Astrocyte (in vitro differentiated cells and primary cell): ENCODE measurements around the gene HIRA. TPM values are rescaled to one million over a fixed set of nuclear protein-coding genes. Genes with fewer than 3 reads are reported as not detected.

ENCODE experiments used
- DNase-seq: peaks from one replicate; pipeline ENCODE4 v3.0.0-alpha.2; 2010; ENCODE audit warnings: low read depth
- FAIRE-seq: peaks from 2 replicates; lab custom pipeline; 2011; peaks lifted over from hg19 to GRCh38; lab: Jason Lieb, UNC
- H2AFZ ChIP-seq: 2 replicates; pipeline ENCODE4 v1.6.0; 2012; ENCODE audit warnings: low read depth, low read length, inconsistent platforms
- H3K27ac ChIP-seq: 2 replicates; pipeline ENCODE4 v1.5.1; 2011; ENCODE audit warnings: low read depth, low read length, inconsistent platforms
- H3K27me3 ChIP-seq: 2 replicates; pipeline ENCODE4 v1.6.0; 2011; ENCODE audit warnings: low read length, inconsistent platforms; ENCODE audit not compliant: insufficient read depth
- H3K36me3 ChIP-seq: 2 replicates; pipeline ENCODE4 v1.5.1; 2011; ENCODE audit warnings: low read length, inconsistent platforms; ENCODE audit not compliant: insufficient read depth
- H3K4me1 ChIP-seq: 2 replicates; pipeline ENCODE4 v1.5.1; 2011; ENCODE audit warnings: low read length, inconsistent platforms; ENCODE audit not compliant: insufficient read depth
- H3K4me2 ChIP-seq: 2 replicates; pipeline ENCODE4 v1.6.0; 2012; ENCODE audit warnings: low read length, inconsistent platforms
- H3K4me3 ChIP-seq: 2 replicates; pipeline ENCODE4 v1.5.1; 2011; ENCODE audit warnings: low read depth, mild to moderate bottlenecking, low read length, inconsistent platforms; ENCODE audit not compliant: insufficient read depth
- H3K79me2 ChIP-seq: 2 replicates; pipeline ENCODE4 v1.6.0; 2012; ENCODE audit warnings: mild to moderate bottlenecking, low read length, inconsistent platforms; ENCODE audit not compliant: insufficient read depth
- H3K9ac ChIP-seq: 2 replicates; pipeline ENCODE4 v1.6.0; 2012; ENCODE audit warnings: mild to moderate bottlenecking, low read length, inconsistent platforms
- H3K9me3 ChIP-seq: 2 replicates; pipeline ENCODE4 v1.5.1; 2012; ENCODE audit warnings: low read depth, mild to moderate bottlenecking, low read length, inconsistent platforms; ENCODE audit not compliant: insufficient read depth
- H4K20me1 ChIP-seq: 2 replicates; pipeline ENCODE4 v1.6.0; 2012; ENCODE audit warnings: low read length, inconsistent platforms; ENCODE audit not compliant: insufficient read depth
- H3K27ac Mint-ChIP-seq: one replicate; pipeline ENCODE4 v1.8.0; 2021; ENCODE audit warnings: mild to moderate bottlenecking, mixed read lengths; ENCODE audit not compliant: unreplicated experiment
- H3K27me3 Mint-ChIP-seq: one replicate; pipeline ENCODE4 v1.8.0; 2021; ENCODE audit warnings: low read depth, mixed read lengths; ENCODE audit not compliant: unreplicated experiment
- H3K36me3 Mint-ChIP-seq: one replicate; pipeline ENCODE4 v1.8.0; 2021; ENCODE audit warnings: low read depth, mixed read lengths; ENCODE audit not compliant: unreplicated experiment
- H3K4me1 Mint-ChIP-seq: one replicate; pipeline ENCODE4 v1.8.0; 2021; ENCODE audit warnings: low read depth, mixed read lengths; ENCODE audit not compliant: unreplicated experiment
- H3K4me3 Mint-ChIP-seq: one replicate; pipeline ENCODE4 v1.8.0; 2021; ENCODE audit warnings: mild to moderate bottlenecking, moderate library complexity, mixed read lengths; ENCODE audit not compliant: unreplicated experiment
- H3K9me3 Mint-ChIP-seq: one replicate; pipeline ENCODE4 v1.8.0; 2021; ENCODE audit warnings: mild to moderate bottlenecking, mixed read lengths; ENCODE audit not compliant: unreplicated experiment
- EZH2 ChIP-seq: IDR thresholded peaks from 2 replicates; pipeline ENCODE4 v1.6.1; 2012; ENCODE audit warnings: mild to moderate bottlenecking, low read length, inconsistent platforms; ENCODE audit not compliant: insufficient read depth
- total RNA-seq: library from RNA; stranded (reverse); gene quantifications from 2 replicates; pipeline ENCODE4 v1.2.1, GENCODE V29; 2021
- TF ChIP-seq, protein P1 (sequence below): IDR thresholded peaks from 2 replicates; pipeline ENCODE4 v1.5.1; 2011; ENCODE audit warnings: low read depth, mild to moderate bottlenecking, inconsistent platforms, low read length, moderate library complexity; ENCODE audit not compliant: insufficient read depth

HIRA gene
- total RNA-seq, 1 donor from 2014 or later: 31.1 TPM

DNA sequence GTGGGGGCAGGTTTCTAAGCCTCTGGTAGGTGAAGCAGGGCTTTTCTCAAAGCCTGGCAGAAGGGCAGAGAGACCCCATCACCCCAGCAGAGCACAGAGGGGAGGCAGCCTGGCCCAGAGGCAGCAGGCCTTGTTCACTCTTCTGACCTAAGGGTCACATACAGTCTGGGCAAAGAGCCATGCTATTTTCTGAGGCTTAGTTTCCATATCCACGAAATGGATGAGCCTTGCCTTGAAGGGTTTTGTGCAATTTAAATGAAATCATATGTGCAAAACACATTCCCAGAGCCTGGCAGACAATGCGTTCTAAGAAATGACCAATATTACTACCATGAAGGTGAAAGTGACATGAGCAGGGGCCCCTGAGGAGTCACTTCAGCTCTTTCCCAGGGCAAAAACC lies 44.5 kb downstream of the HIRA start:
- H3K9ac ChIP-seq: no peak overlapping the region
- Mint-ChIP-seq H3K27ac (no peak overlapping the region), H3K9me3 (no peaks in the 10 kb centered on the region), H3K4me1 (no peaks in the 10 kb centered on the region), H3K36me3 (peaks cover 21% of the 10 kb centered on the region), H3K27me3 (no peaks in the 10 kb centered on the region), H3K4me3 (no peak overlapping the region)
- no peak overlapping the region for H2AFZ ChIP-seq
- H3K27ac ChIP-seq: no peak overlapping the region
- TF ChIP-seq, protein P1, sequence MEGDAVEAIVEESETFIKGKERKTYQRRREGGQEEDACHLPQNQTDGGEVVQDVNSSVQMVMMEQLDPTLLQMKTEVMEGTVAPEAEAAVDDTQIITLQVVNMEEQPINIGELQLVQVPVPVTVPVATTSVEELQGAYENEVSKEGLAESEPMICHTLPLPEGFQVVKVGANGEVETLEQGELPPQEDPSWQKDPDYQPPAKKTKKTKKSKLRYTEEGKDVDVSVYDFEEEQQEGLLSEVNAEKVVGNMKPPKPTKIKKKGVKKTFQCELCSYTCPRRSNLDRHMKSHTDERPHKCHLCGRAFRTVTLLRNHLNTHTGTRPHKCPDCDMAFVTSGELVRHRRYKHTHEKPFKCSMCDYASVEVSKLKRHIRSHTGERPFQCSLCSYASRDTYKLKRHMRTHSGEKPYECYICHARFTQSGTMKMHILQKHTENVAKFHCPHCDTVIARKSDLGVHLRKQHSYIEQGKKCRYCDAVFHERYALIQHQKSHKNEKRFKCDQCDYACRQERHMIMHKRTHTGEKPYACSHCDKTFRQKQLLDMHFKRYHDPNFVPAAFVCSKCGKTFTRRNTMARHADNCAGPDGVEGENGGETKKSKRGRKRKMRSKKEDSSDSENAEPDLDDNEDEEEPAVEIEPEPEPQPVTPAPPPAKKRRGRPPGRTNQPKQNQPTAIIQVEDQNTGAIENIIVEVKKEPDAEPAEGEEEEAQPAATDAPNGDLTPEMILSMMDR: no peak
- no peak for TF ChIP-seq EZH2
- FAIRE-seq (no peak), DNase-seq (no peak)
- no peaks in the 10 kb centered on the region for H3K9me3 ChIP-seq
- no peak overlapping the region for H3K4me2 ChIP-seq
- peaks cover 52% of the 10 kb centered on the region for H3K36me3 ChIP-seq
- H3K79me2 ChIP-seq: no peaks in the 10 kb centered on the region
- no peak overlapping the region for H3K4me3 ChIP-seq
- no peaks in the 10 kb centered on the region for H3K27me3 ChIP-seq
- peaks cover under 1% of the 10 kb centered on the region for H4K20me1 ChIP-seq
- no peaks in the 10 kb centered on the region for H3K4me1 ChIP-seq

GRCh38 chr22:19386248-19386647 lies 45.3 kb downstream of the HIRA start:
- Histone ChIP-seq H3K79me2 (no peaks in the 10 kb centered on the region), H4K20me1 (no peaks in the 10 kb centered on the region), H3K4me1 (no peaks in the 10 kb centered on the region), H3K36me3 (peaks cover 50% of the 10 kb centered on the region), H3K4me3 (no peak overlapping the region), H3K27ac (no peak overlapping the region), H2AFZ (no peak overlapping the region), H3K4me2 (no peak overlapping the region), H3K27me3 (no peaks in the 10 kb centered on the region), H3K9me3 (no peaks in the 10 kb centered on the region), H3K9ac (no peak overlapping the region)
- no peaks in the 10 kb centered on the region for H3K4me1 Mint-ChIP-seq
- H3K9me3 Mint-ChIP-seq: no peaks in the 10 kb centered on the region
- TF ChIP-seq, protein P1: no peak
- no peak for TF ChIP-seq EZH2
- DNase-seq (no peak), FAIRE-seq (no peak)
- H3K36me3 Mint-ChIP-seq: peaks cover 21% of the 10 kb centered on the region
- H3K27me3 Mint-ChIP-seq: no peaks in the 10 kb centered on the region
- no peak overlapping the region for H3K4me3 Mint-ChIP-seq
- H3K27ac Mint-ChIP-seq: no peak overlapping the region

- Mint-ChIP-seq H3K9me3 (no peaks in the 10 kb centered on the region), H3K4me3 (no peak overlapping the region), H3K36me3 (peaks cover 19% of the 10 kb centered on the region), H3K27me3 (no peaks in the 10 kb centered on the region), H3K27ac (no peak overlapping the region), H3K4me1 (no peaks in the 10 kb centered on the region)
- Histone ChIP-seq H2AFZ (no peak overlapping the region), H3K9me3 (no peaks in the 10 kb centered on the region), H3K4me1 (no peaks in the 10 kb centered on the region), H3K4me3 (no peak overlapping the region), H3K4me2 (no peak overlapping the region), H4K20me1 (no peaks in the 10 kb centered on the region), H3K36me3 (peaks cover 47% of the 10 kb centered on the region), H3K9ac (no peak overlapping the region), H3K27me3 (no peaks in the 10 kb centered on the region), H3K79me2 (no peaks in the 10 kb centered on the region), H3K27ac (no peak overlapping the region)
- DNase-seq (no peak), FAIRE-seq (no peak)
- TF ChIP-seq, protein P1: no peak
- TF ChIP-seq EZH2: no peak
These were observed 46.2 kb downstream of the HIRA start for GRCh38 chr22:19385221-19385906.
